MM.1S (cell line): ENCODE results near the gene NCAM2.
A peak's percentile ranks its signal among the peaks of the same experiment; 100 is the strongest.

ENCODE experiments used
- DNase-seq: peaks from one replicate; pipeline ENCODE4 v3.0.0-alpha.2; 2015
- H2AFZ ChIP-seq: fragments of 300-600 bp; sonication (generic); 2 replicates; pipeline ENCODE4 v1.6.0; 2016; ENCODE audit warnings: antibody characterized with exemption, low read length
- H3F3A ChIP-seq: fragments of 300-600 bp; sonication (generic); 2 replicates; pipeline ENCODE4 v1.6.1; 2016; ENCODE audit warnings: mild to moderate bottlenecking, antibody characterized with exemption, low read length, moderate library complexity, mixed read lengths; ENCODE audit not compliant: insufficient read depth
- H3K27ac ChIP-seq: fragments of 300-600 bp; sonication (generic); 2 replicates; pipeline ENCODE4 v1.5.1; 2016; ENCODE audit warnings: mild to moderate bottlenecking, low read length
- H3K27me3 ChIP-seq: fragments of 300-600 bp; sonication (generic); replicated peaks from 2 replicates; pipeline ENCODE4 v1.6.0; 2016; ENCODE audit warnings: low read length; ENCODE audit not compliant: insufficient read depth
- H3K36me3 ChIP-seq: fragments of 300-600 bp; sonication (generic); replicated peaks from 2 replicates; pipeline ENCODE4 v1.6.1; 2016; ENCODE audit warnings: mild to moderate bottlenecking, low read length, mixed read lengths; ENCODE audit not compliant: insufficient read depth
- H3K4me1 ChIP-seq: fragments of 300-600 bp; sonication (generic); 2 replicates; pipeline ENCODE4 v1.6.1; 2016; ENCODE audit warnings: low read length, mixed read lengths
- H3K4me2 ChIP-seq: fragments of 300-600 bp; sonication (generic); 2 replicates; pipeline ENCODE4 v1.6.0; 2016; ENCODE audit warnings: low read depth, low read length
- H3K4me3 ChIP-seq: fragments of 300-600 bp; sonication (generic); 2 replicates; pipeline ENCODE4 v1.5.1; 2016; ENCODE audit warnings: low read length, mixed read lengths
- H3K79me2 ChIP-seq: fragments of 300-600 bp; sonication (generic); 2 replicates; pipeline ENCODE4 v1.6.1; 2016; ENCODE audit warnings: mixed run types, low read length, mixed read lengths
- H3K9ac ChIP-seq: fragments of 300-600 bp; sonication (generic); 2 replicates; pipeline ENCODE4 v1.6.1; 2016; ENCODE audit warnings: low read length, mixed read lengths
- H3K9me2 ChIP-seq: fragments of 300-600 bp; sonication (generic); replicated peaks from 2 replicates; pipeline ENCODE4 v1.6.1; 2016; ENCODE audit warnings: mild to moderate bottlenecking, low read length, mixed read lengths; ENCODE audit not compliant: insufficient read depth
- H3K9me3 ChIP-seq: fragments of 300-600 bp; sonication (generic); replicated peaks from 2 replicates; pipeline ENCODE4 v1.6.1; 2016; ENCODE audit warnings: mild to moderate bottlenecking, low read length, mixed read lengths; ENCODE audit not compliant: insufficient read depth
- H4K20me1 ChIP-seq: fragments of 300-600 bp; sonication (generic); 2 replicates; pipeline ENCODE4 v1.6.1; 2016; ENCODE audit warnings: mild to moderate bottlenecking, low read length, moderate library complexity, mixed read lengths; ENCODE audit not compliant: insufficient read depth
- EZH2 ChIP-seq: fragments of 300-600 bp; sonication (generic); optimal IDR thresholded peaks from 2 replicates; pipeline ENCODE3; 2017; ENCODE audit warnings: low read depth, mild to moderate bottlenecking, antibody characterized with exemption, low read length, mixed read lengths
- EZH2phosphoT487 ChIP-seq: fragments of 300-600 bp; sonication (generic); IDR thresholded peaks from 2 replicates; pipeline ENCODE4 v1.6.1; 2018; ENCODE audit warnings: antibody characterized with exemption, low read length
- TF ChIP-seq, protein P1 (sequence below): fragments of 300-600 bp; sonication (generic); IDR thresholded peaks from 2 replicates; pipeline ENCODE4 v1.5.1; 2016; ENCODE audit warnings: antibody characterized with exemption, low read length, mixed read lengths

NCAM2 gene

DNA sequence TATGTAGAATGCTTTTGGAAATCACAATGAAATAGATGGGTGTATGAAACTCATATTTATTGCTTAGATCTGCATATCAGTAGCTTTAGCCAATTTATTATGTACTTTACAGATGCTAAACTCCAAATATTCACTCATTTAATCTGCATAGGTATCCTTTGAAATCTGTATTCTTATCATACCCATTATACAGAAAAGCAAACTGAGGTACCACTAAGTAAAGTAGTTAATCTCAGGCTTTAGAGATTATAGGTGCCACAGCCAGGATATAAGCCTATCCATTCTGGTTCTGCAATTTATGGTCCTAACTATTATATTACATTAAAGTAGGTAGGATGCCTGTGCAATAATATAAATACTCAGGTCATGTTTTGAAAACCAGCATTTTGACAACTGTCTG is 369.4 kb downstream of the NCAM2 start:
- Histone ChIP-seq H3K27me3 (no peaks in the 10 kb centered on the region), H3K9me2 (no peaks in the 10 kb centered on the region), H3F3A (no peaks in the 10 kb centered on the region), H3K9ac (no peak overlapping the region), H3K4me2 (no peak overlapping the region), H3K27ac (no peak overlapping the region), H3K36me3 (no peaks in the 10 kb centered on the region), H3K79me2 (no peaks in the 10 kb centered on the region), H2AFZ (no peak overlapping the region), H3K9me3 (no peaks in the 10 kb centered on the region), H4K20me1 (no peaks in the 10 kb centered on the region), H3K4me1 (no peaks in the 10 kb centered on the region), H3K4me3 (no peak overlapping the region)
- TF ChIP-seq EZH2phosphoT487 (no peak), EZH2 (no peak)
- TF ChIP-seq, protein P1, sequence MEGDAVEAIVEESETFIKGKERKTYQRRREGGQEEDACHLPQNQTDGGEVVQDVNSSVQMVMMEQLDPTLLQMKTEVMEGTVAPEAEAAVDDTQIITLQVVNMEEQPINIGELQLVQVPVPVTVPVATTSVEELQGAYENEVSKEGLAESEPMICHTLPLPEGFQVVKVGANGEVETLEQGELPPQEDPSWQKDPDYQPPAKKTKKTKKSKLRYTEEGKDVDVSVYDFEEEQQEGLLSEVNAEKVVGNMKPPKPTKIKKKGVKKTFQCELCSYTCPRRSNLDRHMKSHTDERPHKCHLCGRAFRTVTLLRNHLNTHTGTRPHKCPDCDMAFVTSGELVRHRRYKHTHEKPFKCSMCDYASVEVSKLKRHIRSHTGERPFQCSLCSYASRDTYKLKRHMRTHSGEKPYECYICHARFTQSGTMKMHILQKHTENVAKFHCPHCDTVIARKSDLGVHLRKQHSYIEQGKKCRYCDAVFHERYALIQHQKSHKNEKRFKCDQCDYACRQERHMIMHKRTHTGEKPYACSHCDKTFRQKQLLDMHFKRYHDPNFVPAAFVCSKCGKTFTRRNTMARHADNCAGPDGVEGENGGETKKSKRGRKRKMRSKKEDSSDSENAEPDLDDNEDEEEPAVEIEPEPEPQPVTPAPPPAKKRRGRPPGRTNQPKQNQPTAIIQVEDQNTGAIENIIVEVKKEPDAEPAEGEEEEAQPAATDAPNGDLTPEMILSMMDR: no peak
- DNase-seq: no peak

- Histone ChIP-seq H3K4me1 (no peaks in the 10 kb centered on the region), H3K9ac (no peak overlapping the region), H4K20me1 (no peaks in the 10 kb centered on the region), H3K36me3 (no peaks in the 10 kb centered on the region), H3K27ac (no peak overlapping the region), H3K79me2 (no peaks in the 10 kb centered on the region), H3K4me2 (no peak overlapping the region), H3K27me3 (no peaks in the 10 kb centered on the region), H2AFZ (no peak overlapping the region), H3K4me3 (no peak overlapping the region), H3K9me2 (no peaks in the 10 kb centered on the region), H3K9me3 (no peaks in the 10 kb centered on the region), H3F3A (no peaks in the 10 kb centered on the region)
- no peak for DNase-seq
- no peak for TF ChIP-seq EZH2
- TF ChIP-seq, protein P1: peak; percentile 13; the same call in 1 of the 2 replicates
Measured at GRCh38 chr21:21373969-21374368, 375.8 kb downstream of the NCAM2 start.

DNA sequence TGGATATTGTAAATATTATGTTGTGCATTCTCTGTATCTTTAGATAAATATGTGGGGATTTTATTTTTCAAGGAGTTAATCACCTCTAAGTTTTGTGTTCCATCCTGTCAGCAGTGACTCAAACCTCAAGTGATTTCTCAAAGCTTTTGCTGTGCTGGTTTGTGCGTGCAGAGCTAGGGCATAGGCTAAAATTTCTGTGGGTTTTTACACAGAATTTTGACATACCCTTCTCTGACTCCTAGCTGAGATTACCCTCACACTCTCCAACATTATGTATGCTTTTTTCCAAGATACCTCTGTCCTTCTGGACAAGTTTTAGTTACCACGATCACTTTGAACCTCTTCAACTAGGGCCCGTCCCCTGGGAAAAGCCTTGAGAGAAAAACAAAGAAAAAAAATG is 384.9 kb downstream of the NCAM2 start:
- no peaks in the 10 kb centered on the region for H4K20me1 ChIP-seq
- H2AFZ ChIP-seq: no peak overlapping the region
- no peak overlapping the region for H3K27ac ChIP-seq
- no peaks in the 10 kb centered on the region for H3K27me3 ChIP-seq
- H3K9me3 ChIP-seq: no peaks in the 10 kb centered on the region
- H3K9me2 ChIP-seq: no peaks in the 10 kb centered on the region
- TF ChIP-seq, protein P1: no peak
- no peak for TF ChIP-seq EZH2phosphoT487
- TF ChIP-seq EZH2: no peak
- H3K79me2 ChIP-seq: no peaks in the 10 kb centered on the region
- H3K9ac ChIP-seq: no peak overlapping the region
- DNase-seq: no peak
- H3K4me2 ChIP-seq: no peak overlapping the region
- no peaks in the 10 kb centered on the region for H3K4me1 ChIP-seq
- no peaks in the 10 kb centered on the region for H3K36me3 ChIP-seq
- H3F3A ChIP-seq: no peaks in the 10 kb centered on the region
- H3K4me3 ChIP-seq: no peak overlapping the region
